Mesenteric fat pad (tissue), 1 donor: ENCODE data around the gene TSEN54. TPM values are rescaled to one million over a fixed set of nuclear protein-coding genes. Genes with fewer than 3 reads are reported as not detected.

ENCODE experiments used
- DNase-seq: peaks from one replicate; pipeline ENCODE4 v3.0.0-alpha.2; 2020; ENCODE audit warnings: low spot score
- total RNA-seq: library from RNA; stranded (reverse); fragmentation: NEBNext Ultra II Directional; extraction: Animal tissue kit (Norgen Biotek cat#: 25700); gene quantifications from one replicate; pipeline ENCODE4 v1.2.1, GENCODE V29; 2021
- donor health status: DM: yes; HTN: yes; CAD: no.

TSEN54 gene
- total RNA-seq, 1 donor from 2014 or later, result 13.7 TPM

DNA sequence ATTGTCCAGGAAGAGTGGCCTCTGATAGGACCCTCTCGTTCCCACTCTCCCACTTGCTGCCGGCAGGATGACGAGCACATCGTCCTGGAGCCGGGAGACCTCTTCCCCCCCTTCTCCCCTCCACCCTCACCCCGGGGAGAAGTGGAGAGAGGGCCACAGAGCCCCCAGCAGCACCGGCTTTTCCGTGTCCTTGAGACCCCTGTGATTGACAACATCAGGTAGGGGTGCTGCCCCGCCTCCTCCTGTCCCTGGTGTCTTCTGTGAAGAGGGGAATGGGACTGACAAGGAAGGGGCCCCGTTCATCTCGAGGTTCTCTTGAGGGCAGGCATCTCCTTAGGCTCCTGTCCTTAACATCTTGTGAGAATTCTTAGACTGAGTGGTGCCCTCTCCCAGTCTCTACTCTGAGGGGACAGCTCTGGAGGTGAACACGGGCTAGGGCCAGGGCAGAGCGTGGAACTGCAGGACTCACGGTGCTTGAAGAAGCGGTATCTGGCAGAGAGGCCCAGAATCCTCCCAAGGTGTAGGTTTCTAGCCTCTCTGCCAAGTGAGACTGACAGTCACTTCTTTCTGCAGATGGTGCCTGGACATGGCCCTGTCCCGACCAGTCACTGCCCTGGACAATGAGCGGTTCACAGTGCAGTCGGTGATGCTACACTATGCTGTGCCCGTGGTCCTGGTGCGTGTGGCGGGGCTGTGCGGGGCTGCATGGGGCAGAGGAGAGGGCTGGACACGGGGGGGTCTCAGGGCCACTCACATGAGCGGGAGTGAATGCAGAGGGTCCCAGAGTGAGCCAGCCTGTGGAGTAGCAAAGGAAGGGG, 27.4 kb upstream of the TSEN54 start:
- DNase-seq, result no peak

GRCh38 chr17:75489511-75489955, 26.8 kb upstream of the TSEN54 start:
- DNase-seq, result no peak

GRCh38 chr17:75490173-75490743, 26.1 kb upstream of the TSEN54 start:
- no peak for DNase-seq

- DNase-seq, result no peak
These were observed 25.2 kb upstream of the TSEN54 start for GRCh38 chr17:75490953-75491649.

DNA sequence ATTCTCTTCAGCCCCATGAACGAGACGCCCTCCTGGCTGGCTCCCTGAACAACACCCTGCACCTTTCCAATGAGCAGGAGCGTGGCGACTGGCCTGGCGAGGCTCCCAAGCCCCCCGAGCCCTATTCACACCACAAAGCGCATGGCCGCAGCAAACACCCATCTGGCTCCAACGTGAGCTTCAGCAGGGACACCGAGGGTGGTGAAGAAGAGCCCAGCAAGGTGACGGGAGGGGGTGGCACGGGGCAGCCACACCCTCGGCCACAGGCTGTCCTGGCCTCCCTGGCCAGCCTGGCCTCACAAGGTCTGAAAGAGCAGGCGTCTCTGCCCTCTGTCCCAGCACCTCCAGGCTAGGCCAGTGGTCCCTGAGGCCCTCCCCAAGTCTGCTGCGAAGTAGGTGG, 24.6 kb upstream of the TSEN54 start:
- no peak for DNase-seq

- no peak for DNase-seq
These were observed 23.7 kb upstream of the TSEN54 start for GRCh38 chr17:75492555-75493168.

DNA sequence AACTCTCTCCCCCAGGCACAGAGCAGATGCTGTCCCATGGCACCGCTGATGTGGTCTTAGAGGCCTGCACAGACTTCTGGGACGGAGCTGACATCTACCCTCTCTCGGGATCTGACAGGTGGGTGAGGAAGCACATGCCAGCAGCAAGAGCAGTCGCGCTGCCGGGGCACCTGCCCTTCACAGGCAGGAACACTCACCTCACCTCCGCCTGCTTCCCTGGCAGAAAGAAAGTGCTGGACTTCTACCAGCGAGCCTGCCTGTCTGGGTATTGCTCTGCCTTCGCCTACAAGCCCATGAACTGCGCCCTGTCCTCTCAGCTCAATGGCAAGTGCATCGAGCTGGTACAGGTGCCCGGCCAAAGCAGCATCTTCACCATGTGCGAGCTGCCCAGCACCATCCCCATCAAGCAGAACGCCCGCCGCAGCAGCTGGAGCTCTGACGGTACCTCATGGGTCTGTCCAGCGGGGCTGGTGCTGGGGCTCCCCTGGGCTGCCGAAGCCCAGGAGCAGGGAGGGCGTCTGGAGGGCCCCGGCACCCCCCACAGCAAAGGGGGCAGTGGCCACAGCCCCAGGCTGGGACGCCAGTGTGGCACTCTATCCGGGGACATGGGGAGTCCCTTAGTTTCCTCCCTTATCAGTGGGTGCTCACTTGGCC, 22.7 kb upstream of the TSEN54 start:
- no peak for DNase-seq

DNA sequence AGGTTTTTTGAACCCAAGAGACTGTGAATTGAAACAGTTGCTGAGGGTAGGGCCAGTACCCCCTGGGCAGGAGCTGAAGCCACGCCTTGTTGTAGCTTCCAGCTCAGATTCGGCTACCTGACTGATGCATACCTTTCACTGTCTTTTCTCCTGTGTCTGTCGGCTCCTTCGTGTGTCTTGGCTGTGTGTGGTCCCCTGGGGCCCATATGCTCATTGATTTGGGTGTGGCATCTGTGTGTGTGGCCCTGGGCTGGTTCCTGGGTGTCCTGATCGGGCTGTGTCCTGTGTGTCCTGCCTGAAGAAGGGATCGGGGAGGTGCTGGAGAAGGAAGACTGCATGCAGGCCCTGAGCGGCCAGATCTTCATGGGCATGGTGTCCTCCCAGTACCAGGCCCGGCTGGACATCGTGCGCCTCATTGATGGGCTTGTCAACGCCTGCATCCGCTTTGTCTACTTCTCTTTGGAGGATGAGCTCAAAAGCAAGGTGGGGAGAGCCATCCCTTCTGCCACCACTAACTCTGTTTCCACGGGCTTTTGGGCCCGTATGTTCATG, 21.9 kb upstream of the TSEN54 start:
- DNase-seq, result no peak

GRCh38 chr17:75496005-75496404, 20.3 kb upstream of the TSEN54 start:
- DNase-seq, result no peak

- DNase-seq, result no peak
These were observed 18.1 kb upstream of the TSEN54 start for GRCh38 chr17:75498039-75498725.

DNA sequence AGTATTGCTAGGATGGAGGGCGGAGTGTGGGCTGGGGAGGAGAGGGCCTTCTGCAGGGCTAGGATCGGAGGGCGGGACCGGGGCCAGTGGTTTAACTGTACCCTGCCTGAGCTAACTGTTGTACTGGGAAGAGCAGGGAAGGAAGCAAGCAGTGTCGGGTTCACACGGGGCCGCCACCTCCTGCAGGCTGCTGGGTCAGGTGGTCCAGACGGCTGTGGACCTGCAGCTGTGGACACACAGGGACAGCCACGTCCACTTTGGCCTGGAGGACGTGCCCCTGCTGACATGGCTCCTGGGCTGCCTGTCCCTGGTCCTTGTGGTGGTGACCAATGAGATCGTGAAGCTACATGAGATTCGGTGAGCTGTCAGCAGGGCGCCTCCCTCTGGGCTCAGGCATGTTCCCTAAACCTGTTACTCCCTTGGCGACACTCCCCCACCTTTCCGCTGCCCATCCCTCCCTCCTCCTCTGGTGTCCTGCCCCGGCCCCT, 17.6 kb upstream of the TSEN54 start:
- no peak for DNase-seq

GRCh38 chr17:75499313-75500022, 16.9 kb upstream of the TSEN54 start:
- DNase-seq, result no peak

DNA sequence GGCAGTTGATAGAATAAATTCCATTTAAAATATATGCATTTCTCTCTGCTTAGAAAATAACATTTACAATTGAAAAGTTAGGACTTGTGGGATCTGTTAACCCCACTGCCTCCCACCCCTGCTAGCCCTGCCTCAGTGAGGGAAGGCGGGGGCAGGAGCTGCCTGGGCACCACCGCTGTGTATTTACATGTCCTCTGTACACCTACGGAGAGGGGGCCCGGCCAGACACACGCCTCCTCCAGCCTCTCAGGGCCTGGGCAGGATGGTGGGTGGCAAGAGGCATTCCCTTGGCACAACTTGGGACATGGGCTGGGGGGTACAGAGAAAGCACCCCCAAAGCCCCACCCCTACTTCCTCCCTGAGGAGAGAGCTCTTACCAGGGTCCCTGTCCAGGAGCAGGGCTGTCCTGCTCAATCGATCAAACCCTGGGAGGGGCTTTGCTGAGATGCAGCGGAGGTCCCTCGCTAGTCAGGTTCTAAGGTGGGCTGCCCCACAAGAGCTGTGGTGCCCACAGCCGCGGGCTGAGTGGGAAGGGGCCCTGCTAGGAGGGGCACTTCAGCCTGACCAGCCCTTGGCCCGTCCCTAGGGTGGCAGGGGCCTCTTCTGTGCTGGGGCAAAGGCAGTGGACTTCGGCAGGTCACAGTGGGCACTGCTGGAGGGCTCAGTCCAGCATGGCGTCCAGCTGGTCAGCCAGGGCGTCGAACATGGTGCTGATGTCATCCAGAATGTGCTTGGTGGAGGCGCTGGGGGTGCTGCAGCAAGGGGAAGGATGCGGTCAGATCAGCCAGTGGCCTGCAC, 15.7 kb upstream of the TSEN54 start:
- DNase-seq, result no peak

DNA sequence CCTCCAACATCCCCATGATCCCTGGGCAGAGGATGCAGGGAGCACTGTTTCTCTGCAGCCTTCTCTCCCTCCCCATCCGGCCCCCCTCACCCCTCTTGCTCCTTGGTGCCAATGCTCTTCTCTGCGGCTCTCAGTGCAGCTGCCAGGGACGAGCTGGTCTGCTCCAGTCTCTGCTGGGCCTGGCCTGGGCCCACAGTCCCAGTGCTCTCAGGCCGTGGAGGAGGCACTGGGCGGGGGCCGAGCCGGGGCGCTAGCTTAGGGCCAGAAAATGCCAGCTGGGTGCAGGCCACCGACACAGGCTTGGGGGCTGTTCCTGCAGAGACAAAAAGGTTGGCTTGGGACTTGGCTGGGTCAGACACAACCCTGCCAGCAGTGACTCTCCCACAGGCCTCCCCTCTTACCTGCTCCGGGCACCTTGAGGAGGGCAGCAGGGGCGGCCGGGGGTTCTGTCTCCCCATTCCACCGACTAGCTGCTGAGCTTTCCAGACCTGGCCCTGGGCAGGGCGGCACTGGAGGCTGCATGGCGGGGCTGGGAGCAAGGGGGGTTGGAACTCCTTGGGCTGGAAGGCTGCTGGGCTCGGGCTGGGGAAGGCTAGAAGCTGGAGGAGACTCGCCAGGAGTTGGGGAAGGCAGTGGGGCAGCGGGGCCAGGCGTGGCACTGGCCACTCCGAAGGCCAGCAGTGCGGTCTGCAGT, 14.8 kb upstream of the TSEN54 start:
- no peak for DNase-seq

- no peak for DNase-seq
These were observed 14.1 kb upstream of the TSEN54 start for GRCh38 chr17:75502072-75502720.

DNA sequence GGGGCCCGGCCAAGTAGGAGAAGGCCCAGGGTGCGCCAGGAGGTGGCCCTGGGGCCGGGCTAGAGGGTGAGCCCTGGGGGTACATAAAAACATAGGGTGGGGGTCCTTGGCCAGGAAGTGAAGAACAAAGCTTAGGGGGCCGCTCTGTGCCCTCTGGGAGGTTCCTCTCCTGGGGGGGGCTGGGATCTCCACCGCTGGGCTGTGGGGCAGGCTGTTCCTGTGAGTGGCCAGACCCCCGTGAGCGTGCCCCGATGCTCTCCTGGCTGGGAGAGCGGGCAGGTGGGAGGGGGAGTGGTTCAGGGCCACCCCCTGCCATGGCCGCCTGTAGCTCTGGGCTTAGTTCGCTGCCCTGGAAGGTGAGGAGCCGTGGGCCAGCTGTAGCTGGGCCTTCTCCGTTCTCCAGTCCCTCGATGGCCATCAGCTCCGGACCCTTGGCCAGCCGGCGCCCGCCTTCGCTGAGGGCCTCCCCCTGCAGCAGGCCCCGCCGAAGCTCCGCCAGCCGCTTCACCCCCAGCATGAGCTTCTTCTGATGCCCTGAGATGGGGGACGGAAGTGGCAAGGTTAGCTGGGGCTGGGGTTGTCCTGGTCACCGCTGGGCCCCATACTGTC, 13.5 kb upstream of the TSEN54 start:
- DNase-seq, result no peak

DNA sequence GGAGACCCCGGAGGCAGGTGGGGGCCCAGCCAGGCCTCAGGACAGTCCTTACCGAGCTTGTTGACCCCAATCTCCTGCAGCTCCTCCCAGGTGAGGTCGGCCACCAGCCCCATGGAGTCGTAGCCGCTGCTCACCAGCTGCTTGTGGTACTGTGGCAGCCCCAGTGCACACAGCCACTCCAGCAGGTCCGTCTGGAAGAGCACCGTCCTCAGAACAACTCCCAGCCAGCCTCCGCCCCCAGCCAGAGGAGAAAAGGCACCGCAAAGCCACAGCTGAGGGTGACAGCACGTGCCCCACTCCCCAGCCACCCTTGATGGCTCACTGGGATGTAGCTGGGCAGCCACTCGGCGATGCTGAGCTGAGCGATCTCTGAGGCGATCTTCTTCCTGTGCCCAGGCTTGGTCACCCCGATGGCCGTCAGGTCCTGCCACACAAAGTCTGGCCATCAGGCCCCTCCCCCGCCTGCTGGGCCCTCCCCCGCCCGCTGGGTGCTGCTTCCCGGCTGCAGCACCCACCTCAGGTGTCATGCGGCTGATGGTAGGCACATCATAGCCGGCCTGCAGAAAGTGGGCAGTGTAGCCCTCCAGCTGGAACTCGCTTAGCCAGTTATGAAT, 12.9 kb upstream of the TSEN54 start:
- no peak for DNase-seq
